NCI-H748 treated with DMSO at 0.1 percent for 48 hours (cell line): ENCODE measurements around the gene TTC9B.
"Not testable (repeated sequence)": the region's sequence is repeated elsewhere in the genome, so short reads cannot be mapped to it uniquely, and the experiment has no call there.

Source experiments
- DNase-seq: peaks from one replicate; lab custom pipeline; 2025; lab: John Stamatoyannopoulos, UW

TTC9B gene

GRCh38 chr19:40232949-40233810 lies 15.0 kb upstream of the TTC9B start:
- no peak for DNase-seq

DNA sequence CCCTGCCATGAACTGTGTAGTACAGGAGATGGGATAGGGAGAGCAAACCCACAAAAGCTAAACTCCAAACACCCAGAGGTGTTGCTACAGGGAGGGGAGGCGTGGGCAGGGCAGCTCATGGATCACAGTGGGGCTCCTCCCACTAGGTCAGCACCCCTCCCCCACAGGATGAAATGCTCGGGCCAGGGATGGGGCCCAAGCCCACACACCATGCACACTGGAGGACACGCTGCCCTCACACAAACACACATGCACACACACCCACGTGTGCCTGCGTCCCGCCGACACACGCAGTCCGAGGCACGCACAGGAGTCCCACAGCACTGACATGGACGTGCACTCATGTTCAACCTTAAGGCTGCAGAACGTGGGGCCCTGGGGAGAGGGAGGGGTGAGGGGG lies 14.3 kb upstream of the TTC9B start:
- no peak for DNase-seq

- DNase-seq: no peak
These were observed 13.6 kb upstream of the TTC9B start for GRCh38 chr19:40231544-40232424.

GRCh38 chr19:40231057-40231456 lies 12.9 kb upstream of the TTC9B start:
- no peak for DNase-seq

GRCh38 chr19:40229926-40230417 lies 11.8 kb upstream of the TTC9B start:
- no peak for DNase-seq

DNA sequence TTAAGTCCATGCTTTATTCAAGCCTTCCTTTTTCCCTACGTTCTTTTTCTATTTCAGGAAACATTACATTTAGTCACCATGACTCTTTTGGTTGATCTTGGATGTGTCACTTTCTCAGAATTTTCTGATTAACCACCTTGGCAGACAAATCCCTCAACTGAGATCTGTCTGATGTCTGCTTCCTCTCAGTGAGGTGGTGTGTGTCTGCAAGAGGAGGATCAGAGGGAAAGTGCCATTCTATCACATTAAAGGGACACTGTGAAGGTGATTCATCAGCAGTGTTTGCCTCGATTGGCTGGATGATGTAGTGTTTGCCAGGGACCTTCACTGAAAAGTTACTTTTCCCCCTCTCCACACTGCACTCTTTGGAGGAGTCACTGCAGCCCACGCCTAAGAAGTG lies 11.3 kb upstream of the TTC9B start:
- DNase-seq: no peak

GRCh38 chr19:40228863-40229262 lies 10.7 kb upstream of the TTC9B start:
- no peak for DNase-seq

GRCh38 chr19:40228346-40228745 lies 10.2 kb upstream of the TTC9B start:
- no peak for DNase-seq

DNA sequence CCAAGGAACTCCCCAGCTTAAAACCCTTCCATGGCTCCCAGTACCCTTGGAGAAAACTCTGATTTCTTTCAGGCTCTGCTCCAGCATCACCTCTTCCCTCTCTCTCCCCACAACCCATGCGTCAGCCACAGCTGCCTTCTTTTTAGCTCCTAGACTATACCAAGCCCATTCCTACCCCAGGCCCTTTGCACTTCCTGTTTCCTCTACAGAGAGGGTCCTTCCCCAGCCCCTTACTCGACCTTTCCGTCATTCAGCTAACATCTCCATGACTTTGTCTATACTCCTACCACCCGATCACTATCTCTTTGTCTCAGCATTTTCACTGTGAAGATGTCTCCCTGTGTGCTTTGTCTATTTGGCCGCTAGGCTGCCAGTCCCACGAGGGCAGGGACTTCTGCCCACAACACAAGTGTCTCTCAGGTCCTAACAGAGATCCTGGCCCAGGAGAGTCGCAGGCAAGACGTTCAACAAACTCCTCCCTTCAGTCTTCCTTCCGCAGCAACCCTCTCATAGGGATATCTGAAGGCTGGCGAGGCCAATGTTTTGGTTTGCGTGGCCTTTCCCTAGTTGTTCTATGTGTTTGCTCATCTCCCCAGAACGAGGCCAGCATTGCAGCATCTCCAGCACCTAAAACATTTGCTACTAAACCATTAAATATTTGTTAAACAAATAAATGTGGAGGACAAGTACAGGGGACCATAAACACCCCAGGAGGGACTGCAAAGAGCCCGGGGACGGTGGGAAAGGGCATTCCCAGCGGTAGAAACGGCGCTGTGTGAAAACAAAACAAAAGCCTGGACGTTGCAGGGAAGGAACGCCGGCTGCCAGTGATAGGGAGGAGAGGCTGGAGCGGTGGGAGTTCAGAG lies 7.5 kb upstream of the TTC9B start:
- DNase-seq: peak; percentile 16

- no peak for DNase-seq
These were observed 6.4 kb upstream of the TTC9B start for GRCh38 chr19:40224342-40225150.

GRCh38 chr19:40223135-40223822 lies 5.1 kb upstream of the TTC9B start:
- DNase-seq: peak; percentile 68

DNA sequence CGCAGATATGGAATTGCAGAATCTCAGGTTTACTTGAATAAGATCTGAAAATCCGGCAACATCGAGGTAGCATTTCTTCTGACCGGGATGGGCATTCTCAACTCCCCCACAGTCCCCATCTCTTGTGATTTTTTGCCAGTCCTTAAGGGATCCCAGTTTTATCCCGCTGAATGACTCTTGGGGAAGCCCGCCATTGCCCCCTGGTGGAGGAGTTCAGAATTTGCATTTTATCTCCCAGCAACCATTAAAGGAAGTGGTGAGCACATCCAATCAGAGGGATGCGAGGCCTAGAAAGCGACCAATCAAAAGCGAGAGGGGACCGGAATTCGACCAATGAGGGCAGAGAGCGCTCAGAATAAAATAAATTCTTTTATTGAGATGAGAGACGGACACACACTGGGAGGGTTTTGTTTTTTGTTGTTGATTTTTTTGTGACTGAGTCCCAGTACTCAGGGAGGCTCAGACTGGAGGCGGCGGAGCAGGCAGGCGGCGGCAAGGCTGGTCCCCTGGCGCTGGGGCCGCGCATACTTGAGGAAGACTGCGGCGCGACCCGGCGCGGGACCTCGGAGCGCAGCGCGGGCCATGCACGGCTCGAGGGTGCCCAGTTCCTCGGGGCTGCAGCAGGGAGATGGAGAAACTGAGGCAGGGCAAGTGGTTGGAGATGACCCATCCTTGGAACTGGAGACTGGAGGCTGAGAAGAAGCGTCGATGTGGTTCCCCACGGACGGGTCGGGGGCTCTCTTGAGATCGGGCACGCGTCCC lies 3.9 kb upstream of the TTC9B start:
- peak; percentile 94 for DNase-seq

- no peak for DNase-seq
These were observed 2.5 kb upstream of the TTC9B start for GRCh38 chr19:40220674-40221073.

GRCh38 chr19:40219721-40220276 lies 1.6 kb upstream of the TTC9B start:
- DNase-seq: peak; percentile 8

DNA sequence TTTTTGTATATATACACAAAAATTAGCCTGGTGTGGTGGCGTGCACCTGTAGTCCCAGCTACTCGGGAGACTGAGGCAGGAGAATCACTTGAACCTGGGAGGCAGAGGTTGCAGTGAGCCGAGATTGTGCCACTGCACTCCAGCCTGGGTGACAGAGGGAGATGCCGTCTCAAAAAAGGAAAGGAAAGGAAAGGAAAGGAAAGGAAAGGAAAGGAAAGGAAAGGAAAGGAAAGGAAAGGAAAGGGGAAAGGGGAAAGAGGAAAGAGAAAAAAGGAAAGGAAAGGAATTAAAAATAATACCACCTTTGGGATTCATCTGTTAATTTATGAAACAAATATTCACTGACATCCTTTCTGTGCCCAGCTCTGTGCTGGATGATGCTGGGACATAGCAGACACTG lies 845 bp upstream of the TTC9B start:
- DNase-seq: not testable (repeated sequence)

GRCh38 chr19:40217027-40217810 lies 965 bp downstream of the TTC9B start:
- peak; percentile 87 for DNase-seq

DNA sequence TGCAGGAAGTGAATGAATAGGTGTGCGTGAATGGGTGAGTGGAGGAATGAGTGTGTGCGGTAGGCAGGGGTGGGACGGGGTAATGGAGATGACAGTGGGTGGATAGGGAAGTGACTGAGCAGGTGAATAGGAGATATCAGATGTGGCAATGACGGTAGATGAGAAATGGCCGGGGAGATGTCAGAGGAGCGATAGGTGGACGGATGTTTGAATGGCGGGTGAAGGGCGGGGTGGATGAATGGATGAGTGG lies 1.5 kb downstream of the TTC9B start:
- no peak for DNase-seq

DNA sequence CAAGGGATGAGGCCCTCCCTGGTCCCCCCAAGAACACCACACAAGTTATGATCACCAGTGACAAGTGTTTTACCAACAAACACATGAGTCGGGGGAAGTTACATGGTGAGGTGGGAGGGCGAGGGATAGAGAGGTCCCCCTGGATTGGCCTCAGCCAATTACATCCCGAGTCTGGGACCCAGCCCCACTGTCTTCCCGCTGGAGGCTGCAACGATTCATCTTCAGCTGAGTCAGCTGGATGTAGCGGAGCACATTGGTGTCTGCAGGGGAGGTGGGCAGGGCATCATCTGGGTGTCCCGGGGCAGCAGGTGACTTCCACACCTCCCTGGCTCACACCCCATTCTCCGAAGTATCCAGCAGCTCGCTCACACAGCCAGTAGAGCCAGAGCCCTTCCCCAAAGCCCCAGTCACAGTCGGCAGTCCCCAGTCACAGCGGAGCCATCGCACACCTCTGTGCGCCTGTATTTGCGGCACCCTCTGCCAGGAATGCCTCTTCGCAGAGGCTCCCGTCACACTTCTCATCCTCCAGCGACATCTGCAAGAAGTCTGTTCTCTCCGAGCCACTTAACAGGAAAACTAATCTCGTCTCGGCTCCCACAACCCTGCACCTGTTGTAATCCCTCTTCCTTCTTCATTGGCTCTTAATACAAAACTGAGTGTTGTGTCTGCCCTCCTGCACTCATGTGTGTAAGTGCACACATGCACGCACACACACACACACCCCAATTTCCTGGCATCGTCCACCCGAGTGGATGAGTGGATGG lies 2.0 kb downstream of the TTC9B start:
- DNase-seq: no peak
